ENCODE data around the gene MKRN3. TPM values are rescaled to one million over a fixed set of nuclear protein-coding genes. Genes with fewer than 3 reads are reported as not detected.

The MKRN3 gene
- total and polyA plus RNA-seq, 2 experiments from 2014 or later = not detected

DNA sequence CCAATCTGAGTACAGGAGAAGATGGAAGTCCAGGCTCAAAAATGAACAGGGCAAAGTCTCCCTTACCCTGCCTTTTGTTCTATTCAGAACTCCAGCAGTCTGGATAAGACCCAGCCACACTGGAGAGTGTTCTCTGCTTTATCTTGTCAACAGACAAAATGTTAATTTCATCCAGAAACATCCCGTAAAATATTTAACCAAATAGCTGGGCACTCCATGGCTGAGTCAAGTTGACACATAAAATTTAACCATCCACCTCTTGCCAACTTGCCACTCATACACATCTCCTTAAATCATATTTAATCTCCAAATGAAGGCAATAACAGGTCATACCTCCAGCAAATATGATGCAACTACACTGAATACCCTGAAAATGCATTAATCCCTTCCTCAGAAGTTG lies 33.6 kb downstream of the MKRN3 start:
- no peak overlapping the region for H3K4me3 ChIP-seq
- H3K27ac Mint-ChIP-seq = no peak overlapping the region
- no peaks in the 10 kb centered on the region for H3K36me3 ChIP-seq (ENCODE audit: insufficient read depth)
- no peak overlapping the region for H3K27ac ChIP-seq (ENCODE audit: low read depth)
- H3K4me3 Mint-ChIP-seq = no peak overlapping the region
- no peak for ATAC-seq
- H3K27me3 Mint-ChIP-seq (ENCODE audit: insufficient read depth, low read depth, poor library complexity) = peaks cover 2% of the 10 kb centered on the region
- no peak overlapping the region for H3K4me2 ChIP-seq
- no peaks in the 10 kb centered on the region for H3K79me2 ChIP-seq (replicated peaks; ENCODE audit: insufficient read depth)
- H2AFZ ChIP-seq = no peak overlapping the region
- H3F3A ChIP-seq (replicated peaks; ENCODE audit: low read depth) = no peaks in the 10 kb centered on the region
- no peak for DNase-seq (ENCODE audit: low spot score)
- peaks cover 8% of the 10 kb centered on the region for H3K36me3 Mint-ChIP-seq (ENCODE audit: low read depth)
- no peaks in the 10 kb centered on the region for H3K27me3 ChIP-seq (ENCODE audit: insufficient read depth)
- H4K20me1 ChIP-seq (replicated peaks; ENCODE audit: insufficient read depth) = no peaks in the 10 kb centered on the region
- no peaks in the 10 kb centered on the region for H3K4me1 ChIP-seq (ENCODE audit: insufficient read depth)
- H3K9me2 ChIP-seq (ENCODE audit: insufficient read depth) = no peaks in the 10 kb centered on the region
- no peaks in the 10 kb centered on the region for H3K4me1 Mint-ChIP-seq
- TF ChIP-seq EZH2 (IDR thresholded peaks at IDR 0.05; ENCODE audit: low read depth, unreplicated experiment) (no peak), STAT1 (IDR thresholded peaks at IDR 0.05; ENCODE audit: unreplicated experiment) (no peak), ZNF114 (CRISPR knock-in tag; IDR thresholded peaks at IDR 0.05) (no peak)
- TF ChIP-seq, protein P1, sequence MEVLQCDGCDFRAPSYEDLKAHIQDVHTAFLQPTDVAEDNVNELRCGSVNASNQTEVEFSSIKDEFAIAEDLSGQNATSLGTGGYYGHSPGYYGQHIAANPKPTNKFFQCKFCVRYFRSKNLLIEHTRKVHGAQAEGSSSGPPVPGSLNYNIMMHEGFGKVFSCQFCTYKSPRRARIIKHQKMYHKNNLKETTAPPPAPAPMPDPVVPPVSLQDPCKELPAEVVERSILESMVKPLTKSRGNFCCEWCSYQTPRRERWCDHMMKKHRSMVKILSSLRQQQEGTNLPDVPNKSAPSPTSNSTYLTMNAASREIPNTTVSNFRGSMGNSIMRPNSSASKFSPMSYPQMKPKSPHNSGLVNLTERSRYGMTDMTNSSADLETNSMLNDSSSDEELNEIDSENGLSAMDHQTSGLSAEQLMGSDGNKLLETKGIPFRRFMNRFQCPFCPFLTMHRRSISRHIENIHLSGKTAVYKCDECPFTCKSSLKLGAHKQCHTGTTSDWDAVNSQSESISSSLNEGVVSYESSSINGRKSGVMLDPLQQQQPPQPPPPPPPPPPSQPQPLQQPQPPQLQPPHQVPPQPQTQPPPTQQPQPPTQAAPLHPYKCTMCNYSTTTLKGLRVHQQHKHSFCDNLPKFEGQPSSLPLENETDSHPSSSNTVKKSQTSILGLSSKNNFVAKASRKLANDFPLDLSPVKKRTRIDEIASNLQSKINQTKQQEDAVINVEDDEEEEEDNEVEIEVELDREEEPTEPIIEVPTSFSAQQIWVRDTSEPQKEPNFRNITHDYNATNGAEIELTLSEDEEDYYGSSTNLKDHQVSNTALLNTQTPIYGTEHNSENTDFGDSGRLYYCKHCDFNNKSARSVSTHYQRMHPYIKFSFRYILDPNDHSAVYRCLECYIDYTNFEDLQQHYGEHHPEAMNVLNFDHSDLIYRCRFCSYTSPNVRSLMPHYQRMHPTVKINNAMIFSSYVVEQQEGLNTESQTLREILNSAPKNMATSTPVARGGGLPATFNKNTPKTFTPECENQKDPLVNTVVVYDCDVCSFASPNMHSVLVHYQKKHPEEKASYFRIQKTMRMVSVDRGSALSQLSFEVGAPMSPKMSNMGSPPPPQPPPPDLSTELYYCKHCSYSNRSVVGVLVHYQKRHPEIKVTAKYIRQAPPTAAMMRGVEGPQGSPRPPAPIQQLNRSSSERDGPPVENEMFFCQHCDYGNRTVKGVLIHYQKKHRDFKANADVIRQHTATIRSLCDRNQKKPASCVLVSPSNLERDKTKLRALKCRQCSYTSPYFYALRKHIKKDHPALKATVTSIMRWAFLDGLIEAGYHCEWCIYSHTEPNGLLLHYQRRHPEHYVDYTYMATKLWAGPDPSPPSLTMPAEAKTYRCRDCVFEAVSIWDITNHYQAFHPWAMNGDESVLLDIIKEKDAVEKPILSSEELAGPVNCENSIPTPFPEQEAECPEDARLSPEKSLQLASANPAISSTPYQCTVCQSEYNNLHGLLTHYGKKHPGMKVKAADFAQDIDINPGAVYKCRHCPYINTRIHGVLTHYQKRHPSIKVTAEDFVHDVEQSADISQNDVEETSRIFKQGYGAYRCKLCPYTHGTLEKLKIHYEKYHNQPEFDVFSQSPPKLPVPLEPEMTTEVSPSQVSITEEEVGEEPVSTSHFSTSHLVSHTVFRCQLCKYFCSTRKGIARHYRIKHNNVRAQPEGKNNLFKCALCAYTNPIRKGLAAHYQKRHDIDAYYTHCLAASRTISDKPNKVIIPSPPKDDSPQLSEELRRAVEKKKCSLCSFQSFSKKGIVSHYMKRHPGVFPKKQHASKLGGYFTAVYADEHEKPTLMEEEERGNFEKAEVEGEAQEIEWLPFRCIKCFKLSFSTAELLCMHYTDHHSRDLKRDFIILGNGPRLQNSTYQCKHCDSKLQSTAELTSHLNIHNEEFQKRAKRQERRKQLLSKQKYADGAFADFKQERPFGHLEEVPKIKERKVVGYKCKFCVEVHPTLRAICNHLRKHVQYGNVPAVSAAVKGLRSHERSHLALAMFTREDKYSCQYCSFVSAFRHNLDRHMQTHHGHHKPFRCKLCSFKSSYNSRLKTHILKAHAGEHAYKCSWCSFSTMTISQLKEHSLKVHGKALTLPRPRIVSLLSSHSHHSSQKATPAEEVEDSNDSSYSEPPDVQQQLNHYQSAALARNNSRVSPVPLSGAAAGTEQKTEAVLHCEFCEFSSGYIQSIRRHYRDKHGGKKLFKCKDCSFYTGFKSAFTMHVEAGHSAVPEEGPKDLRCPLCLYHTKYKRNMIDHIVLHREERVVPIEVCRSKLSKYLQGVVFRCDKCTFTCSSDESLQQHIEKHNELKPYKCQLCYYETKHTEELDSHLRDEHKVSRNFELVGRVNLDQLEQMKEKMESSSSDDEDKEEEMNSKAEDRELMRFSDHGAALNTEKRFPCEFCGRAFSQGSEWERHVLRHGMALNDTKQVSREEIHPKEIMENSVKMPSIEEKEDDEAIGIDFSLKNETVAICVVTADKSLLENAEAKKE (CRISPR knock-in tag; IDR thresholded peaks at IDR 0.05) = no peak
- peaks cover 82% of the 10 kb centered on the region for H3K9me3 Mint-ChIP-seq

DNA sequence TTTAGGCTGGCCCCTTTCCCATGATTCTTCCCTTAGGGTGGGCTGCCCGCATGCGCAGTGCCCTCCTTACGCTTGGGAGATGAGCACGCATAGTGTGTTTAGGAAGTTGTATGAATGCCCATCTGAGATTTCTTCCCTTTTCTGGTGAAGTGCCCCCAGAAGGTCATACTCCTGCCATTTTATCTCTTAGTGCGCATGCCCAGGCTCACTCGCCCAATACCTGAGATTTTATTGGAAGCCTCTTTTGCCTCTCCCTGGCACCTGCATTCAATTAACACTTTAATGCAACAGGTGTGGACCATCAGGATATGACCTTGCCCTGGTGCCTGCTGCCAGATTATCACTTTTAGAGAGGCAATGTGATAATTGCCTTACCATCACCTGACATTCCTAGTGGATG lies 36.6 kb downstream of the MKRN3 start:
- no peaks in the 10 kb centered on the region for H3K4me1 ChIP-seq (ENCODE audit: insufficient read depth)
- Mint-ChIP-seq H3K36me3 (ENCODE audit: low read depth) (peaks cover 5% of the 10 kb centered on the region), H3K4me1 (no peaks in the 10 kb centered on the region), H3K9me3 (peaks cover 83% of the 10 kb centered on the region), H3K27ac (no peak overlapping the region), H3K4me3 (no peak overlapping the region), H3K27me3 (ENCODE audit: insufficient read depth, low read depth, poor library complexity) (no peaks in the 10 kb centered on the region)
- H3K4me2 ChIP-seq = no peak overlapping the region
- H2AFZ ChIP-seq = no peak overlapping the region
- DNase-seq (ENCODE audit: low spot score) (no peak), ATAC-seq (no peak)
- no peaks in the 10 kb centered on the region for H3K36me3 ChIP-seq (ENCODE audit: insufficient read depth)
- no peak overlapping the region for H3K4me3 ChIP-seq
- no peaks in the 10 kb centered on the region for H4K20me1 ChIP-seq (replicated peaks; ENCODE audit: insufficient read depth)
- no peaks in the 10 kb centered on the region for H3K79me2 ChIP-seq (replicated peaks; ENCODE audit: insufficient read depth)
- H3K27ac ChIP-seq (ENCODE audit: low read depth) = no peak overlapping the region
- 0 out of 2 replicates have a peak, but pooled peaks cover 7% of the 10 kb centered on the region for H3K9me2 ChIP-seq (ENCODE audit: insufficient read depth)
- no peaks in the 10 kb centered on the region for H3F3A ChIP-seq (replicated peaks; ENCODE audit: low read depth)
- H3K27me3 ChIP-seq (ENCODE audit: insufficient read depth) = no peaks in the 10 kb centered on the region
- no peak for TF ChIP-seq EZH2 (IDR thresholded peaks at IDR 0.05; ENCODE audit: low read depth, unreplicated experiment)
- TF ChIP-seq ZNF331 (CRISPR knock-in tag; IDR thresholded peaks at IDR 0.05; ENCODE audit: low read depth) = no peak
- TF ChIP-seq, protein P2, sequence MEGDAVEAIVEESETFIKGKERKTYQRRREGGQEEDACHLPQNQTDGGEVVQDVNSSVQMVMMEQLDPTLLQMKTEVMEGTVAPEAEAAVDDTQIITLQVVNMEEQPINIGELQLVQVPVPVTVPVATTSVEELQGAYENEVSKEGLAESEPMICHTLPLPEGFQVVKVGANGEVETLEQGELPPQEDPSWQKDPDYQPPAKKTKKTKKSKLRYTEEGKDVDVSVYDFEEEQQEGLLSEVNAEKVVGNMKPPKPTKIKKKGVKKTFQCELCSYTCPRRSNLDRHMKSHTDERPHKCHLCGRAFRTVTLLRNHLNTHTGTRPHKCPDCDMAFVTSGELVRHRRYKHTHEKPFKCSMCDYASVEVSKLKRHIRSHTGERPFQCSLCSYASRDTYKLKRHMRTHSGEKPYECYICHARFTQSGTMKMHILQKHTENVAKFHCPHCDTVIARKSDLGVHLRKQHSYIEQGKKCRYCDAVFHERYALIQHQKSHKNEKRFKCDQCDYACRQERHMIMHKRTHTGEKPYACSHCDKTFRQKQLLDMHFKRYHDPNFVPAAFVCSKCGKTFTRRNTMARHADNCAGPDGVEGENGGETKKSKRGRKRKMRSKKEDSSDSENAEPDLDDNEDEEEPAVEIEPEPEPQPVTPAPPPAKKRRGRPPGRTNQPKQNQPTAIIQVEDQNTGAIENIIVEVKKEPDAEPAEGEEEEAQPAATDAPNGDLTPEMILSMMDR (conservative IDR thresholded peaks at IDR 0.05; ENCODE audit: low read depth in 2 of 2) = no peak
- no peak for TF ChIP-seq POLR2AphosphoS5 (IDR thresholded peaks at IDR 0.05; ENCODE audit: low read depth)
- no peak for TF ChIP-seq ZNF114 (CRISPR knock-in tag; IDR thresholded peaks at IDR 0.05)
- TF ChIP-seq, protein P3, sequence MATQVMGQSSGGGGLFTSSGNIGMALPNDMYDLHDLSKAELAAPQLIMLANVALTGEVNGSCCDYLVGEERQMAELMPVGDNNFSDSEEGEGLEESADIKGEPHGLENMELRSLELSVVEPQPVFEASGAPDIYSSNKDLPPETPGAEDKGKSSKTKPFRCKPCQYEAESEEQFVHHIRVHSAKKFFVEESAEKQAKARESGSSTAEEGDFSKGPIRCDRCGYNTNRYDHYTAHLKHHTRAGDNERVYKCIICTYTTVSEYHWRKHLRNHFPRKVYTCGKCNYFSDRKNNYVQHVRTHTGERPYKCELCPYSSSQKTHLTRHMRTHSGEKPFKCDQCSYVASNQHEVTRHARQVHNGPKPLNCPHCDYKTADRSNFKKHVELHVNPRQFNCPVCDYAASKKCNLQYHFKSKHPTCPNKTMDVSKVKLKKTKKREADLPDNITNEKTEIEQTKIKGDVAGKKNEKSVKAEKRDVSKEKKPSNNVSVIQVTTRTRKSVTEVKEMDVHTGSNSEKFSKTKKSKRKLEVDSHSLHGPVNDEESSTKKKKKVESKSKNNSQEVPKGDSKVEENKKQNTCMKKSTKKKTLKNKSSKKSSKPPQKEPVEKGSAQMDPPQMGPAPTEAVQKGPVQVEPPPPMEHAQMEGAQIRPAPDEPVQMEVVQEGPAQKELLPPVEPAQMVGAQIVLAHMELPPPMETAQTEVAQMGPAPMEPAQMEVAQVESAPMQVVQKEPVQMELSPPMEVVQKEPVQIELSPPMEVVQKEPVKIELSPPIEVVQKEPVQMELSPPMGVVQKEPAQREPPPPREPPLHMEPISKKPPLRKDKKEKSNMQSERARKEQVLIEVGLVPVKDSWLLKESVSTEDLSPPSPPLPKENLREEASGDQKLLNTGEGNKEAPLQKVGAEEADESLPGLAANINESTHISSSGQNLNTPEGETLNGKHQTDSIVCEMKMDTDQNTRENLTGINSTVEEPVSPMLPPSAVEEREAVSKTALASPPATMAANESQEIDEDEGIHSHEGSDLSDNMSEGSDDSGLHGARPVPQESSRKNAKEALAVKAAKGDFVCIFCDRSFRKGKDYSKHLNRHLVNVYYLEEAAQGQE (IDR thresholded peaks at IDR 0.05; ENCODE audit: unreplicated experiment) = no peak
- no peak for TF ChIP-seq NANOG (IDR thresholded peaks at IDR 0.05; ENCODE audit: borderline replicate concordance)
- no peak for TF ChIP-seq CREB1 (CRISPR knock-in tag; IDR thresholded peaks at IDR 0.05; ENCODE audit: low read depth)
